Hepatocyte (in vitro differentiated cells): Measurements from ENCODE around the gene HPCAL1. TPM values are rescaled to one million over a fixed set of nuclear protein-coding genes. Genes with fewer than 3 reads are reported as not detected.

Experiments used
- DNase-seq: peaks from one replicate; pipeline ENCODE4 v3.0.0-alpha.2; 2016; ENCODE audit warnings: low spot score
- H2AFZ ChIP-seq: fragments of 200-600 bp; sonication (generic); 2 replicates; pipeline ENCODE4 v1.6.0; 2016; ENCODE audit warnings: antibody characterized with exemption, mild to moderate bottlenecking
- H3K27ac ChIP-seq: fragments of 200-600 bp; sonication (generic); 2 replicates; pipeline ENCODE4 v1.5.1; 2016; ENCODE audit warnings: mild to moderate bottlenecking
- H3K27me3 ChIP-seq: fragments of 200-600 bp; sonication (generic); 2 replicates; pipeline ENCODE4 v1.6.1; 2016
- H3K36me3 ChIP-seq: fragments of 200-600 bp; sonication (generic); replicated peaks from 2 replicates; pipeline ENCODE4 v1.5.1; 2016; ENCODE audit warnings: low read depth; ENCODE audit not compliant: insufficient read depth
- H3K4me1 ChIP-seq: fragments of 200-600 bp; sonication (generic); 2 replicates; pipeline ENCODE4 v1.5.1; 2016; ENCODE audit warnings: mild to moderate bottlenecking, moderate library complexity; ENCODE audit not compliant: insufficient read depth
- H3K4me2 ChIP-seq: fragments of 200-600 bp; sonication (generic); 2 replicates; pipeline ENCODE4 v1.6.0; 2016
- H3K4me3 ChIP-seq: fragments of 200-600 bp; sonication (generic); 2 replicates; pipeline ENCODE4 v1.5.1; 2016; ENCODE audit warnings: mild to moderate bottlenecking
- H3K79me2 ChIP-seq: fragments of 200-600 bp; sonication (generic); 2 replicates; pipeline ENCODE4 v1.6.0; 2017; ENCODE audit warnings: mild to moderate bottlenecking
- H3K9me2 ChIP-seq: fragments of 200-600 bp; sonication (generic); replicated peaks from 2 replicates; pipeline ENCODE4 v1.6.0; 2017; ENCODE audit warnings: mild to moderate bottlenecking; ENCODE audit not compliant: insufficient read depth
- H3K9me3 ChIP-seq: fragments of 200-600 bp; sonication (generic); 2 replicates; pipeline ENCODE4 v1.5.1; 2016; ENCODE audit warnings: low read depth, mild to moderate bottlenecking
- H4K20me1 ChIP-seq: fragments of 200-600 bp; sonication (generic); 2 replicates; pipeline ENCODE4 v1.6.0; 2016; ENCODE audit warnings: mild to moderate bottlenecking; ENCODE audit not compliant: insufficient read depth, poor library complexity, severe bottlenecking
- EZH2 ChIP-seq: fragments of 200-600 bp; sonication (generic); IDR thresholded peaks from 2 replicates; pipeline ENCODE4 v1.6.1; 2016; ENCODE audit warnings: antibody characterized with exemption, mild to moderate bottlenecking, borderline replicate concordance
- EZH2phosphoT487 ChIP-seq: fragments of 200-600 bp; sonication (generic); IDR thresholded peaks from one replicate; pipeline ENCODE4 v1.6.1; 2018; ENCODE audit warnings: antibody characterized with exemption, mild to moderate bottlenecking, low read depth, moderate library complexity; ENCODE audit not compliant: unreplicated experiment, severe bottlenecking
- WGBS: methylation state at CpG from one replicate; pipeline ENCODE4 v1.1.6; 2016; ENCODE audit warnings: low lambda C conversion rate; ENCODE audit errors: missing lambda C conversion rate; 5-methylcytosine and 5-hydroxymethylcytosine counted together
- polyA plus RNA-seq: library from polyadenylated mRNA; unstranded; fragments of >200 nt; fragmentation: Nextera tagmentation; extraction: Ambion mirVana; gene quantifications from 2 replicates; pipeline ENCODE4 v1.2.1, GENCODE V29; 2016
- total RNA-seq: library from RNA; depleted of rRNA; stranded (reverse); fragments of >200 nt; gene quantifications from 2 replicates; pipeline ENCODE4 v1.2.3, GENCODE V29; 2014
- TF ChIP-seq, protein P1 (sequence below): fragments of 200-600 bp; sonication (generic); IDR thresholded peaks from 2 replicates; pipeline ENCODE4 v1.5.1; 2016; ENCODE audit warnings: antibody characterized with exemption, mild to moderate bottlenecking; ENCODE audit not compliant: poor library complexity

Gene HPCAL1
- total and polyA plus RNA-seq, 2 experiments from 2014 or later = 22.5 to 39.1 TPM

DNA sequence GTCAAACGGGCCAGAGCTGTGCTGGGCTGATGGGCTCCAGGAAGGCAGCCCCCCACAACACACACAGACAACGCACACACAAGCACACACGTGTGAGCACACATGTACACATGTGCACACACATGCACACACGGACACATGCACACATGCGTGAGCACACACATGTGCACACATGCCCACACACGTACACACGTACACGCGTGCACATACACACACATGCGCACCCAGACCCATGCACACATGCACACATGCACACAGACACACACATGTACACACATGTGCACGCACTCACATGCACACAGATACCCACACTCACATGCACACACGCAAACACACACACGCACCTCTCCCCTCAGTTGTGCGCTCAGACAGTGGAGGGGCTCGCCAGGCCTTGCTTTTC, 31.2 kb upstream of the HPCAL1 start:
- DNase-seq = no peak
- H3K9me2 ChIP-seq = no peaks in the 10 kb centered on the region
- no peaks in the 10 kb centered on the region for H3K79me2 ChIP-seq
- no peaks in the 10 kb centered on the region for H3K27me3 ChIP-seq
- H2AFZ ChIP-seq = no peak overlapping the region
- no peak overlapping the region for H3K27ac ChIP-seq
- TF ChIP-seq EZH2phosphoT487 = no peak
- 89% methylated on average over 14 of the region's 15 CpGs for WGBS
- H3K36me3 ChIP-seq = no peaks in the 10 kb centered on the region
- H4K20me1 ChIP-seq = no peaks in the 10 kb centered on the region
- peaks cover 7% of the 10 kb centered on the region for H3K4me1 ChIP-seq
- no peaks in the 10 kb centered on the region for H3K9me3 ChIP-seq
- H3K4me3 ChIP-seq = no peak overlapping the region
- no peak overlapping the region for H3K4me2 ChIP-seq

DNA sequence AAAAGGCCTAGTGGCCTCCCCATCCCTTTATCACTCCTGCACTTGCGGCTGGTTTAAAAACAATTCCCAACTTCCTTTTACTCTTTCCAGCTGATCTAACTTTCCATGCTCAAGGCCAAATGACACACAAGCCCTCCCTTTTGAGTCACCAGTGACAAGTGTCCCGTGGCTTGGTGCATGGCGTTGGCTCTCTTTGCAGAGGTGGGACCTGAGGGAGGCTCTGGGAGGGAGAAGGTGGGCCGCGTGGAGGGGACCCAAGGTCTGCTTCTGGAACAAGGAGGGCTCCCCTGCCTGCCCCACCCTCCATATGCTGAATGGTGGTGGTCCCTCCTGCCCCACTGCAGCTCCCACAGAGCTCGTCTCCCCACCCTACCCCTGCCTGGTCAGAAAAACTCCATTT, 30.8 kb upstream of the HPCAL1 start:
- Histone ChIP-seq H2AFZ (no peak overlapping the region), H3K36me3 (no peaks in the 10 kb centered on the region), H3K4me3 (no peak overlapping the region), H3K27me3 (no peaks in the 10 kb centered on the region), H3K9me3 (no peaks in the 10 kb centered on the region), H3K27ac (no peak overlapping the region), H3K4me2 (no peak overlapping the region), H3K79me2 (no peaks in the 10 kb centered on the region), H3K4me1 (peaks cover 7% of the 10 kb centered on the region), H3K9me2 (no peaks in the 10 kb centered on the region), H4K20me1 (no peaks in the 10 kb centered on the region)
- DNase-seq = no peak
- 98% methylated on average over 6 of the region's 6 CpGs for WGBS
- TF ChIP-seq, protein P1, sequence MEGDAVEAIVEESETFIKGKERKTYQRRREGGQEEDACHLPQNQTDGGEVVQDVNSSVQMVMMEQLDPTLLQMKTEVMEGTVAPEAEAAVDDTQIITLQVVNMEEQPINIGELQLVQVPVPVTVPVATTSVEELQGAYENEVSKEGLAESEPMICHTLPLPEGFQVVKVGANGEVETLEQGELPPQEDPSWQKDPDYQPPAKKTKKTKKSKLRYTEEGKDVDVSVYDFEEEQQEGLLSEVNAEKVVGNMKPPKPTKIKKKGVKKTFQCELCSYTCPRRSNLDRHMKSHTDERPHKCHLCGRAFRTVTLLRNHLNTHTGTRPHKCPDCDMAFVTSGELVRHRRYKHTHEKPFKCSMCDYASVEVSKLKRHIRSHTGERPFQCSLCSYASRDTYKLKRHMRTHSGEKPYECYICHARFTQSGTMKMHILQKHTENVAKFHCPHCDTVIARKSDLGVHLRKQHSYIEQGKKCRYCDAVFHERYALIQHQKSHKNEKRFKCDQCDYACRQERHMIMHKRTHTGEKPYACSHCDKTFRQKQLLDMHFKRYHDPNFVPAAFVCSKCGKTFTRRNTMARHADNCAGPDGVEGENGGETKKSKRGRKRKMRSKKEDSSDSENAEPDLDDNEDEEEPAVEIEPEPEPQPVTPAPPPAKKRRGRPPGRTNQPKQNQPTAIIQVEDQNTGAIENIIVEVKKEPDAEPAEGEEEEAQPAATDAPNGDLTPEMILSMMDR = no peak
- no peak for TF ChIP-seq EZH2phosphoT487
- TF ChIP-seq EZH2 = no peak

DNA sequence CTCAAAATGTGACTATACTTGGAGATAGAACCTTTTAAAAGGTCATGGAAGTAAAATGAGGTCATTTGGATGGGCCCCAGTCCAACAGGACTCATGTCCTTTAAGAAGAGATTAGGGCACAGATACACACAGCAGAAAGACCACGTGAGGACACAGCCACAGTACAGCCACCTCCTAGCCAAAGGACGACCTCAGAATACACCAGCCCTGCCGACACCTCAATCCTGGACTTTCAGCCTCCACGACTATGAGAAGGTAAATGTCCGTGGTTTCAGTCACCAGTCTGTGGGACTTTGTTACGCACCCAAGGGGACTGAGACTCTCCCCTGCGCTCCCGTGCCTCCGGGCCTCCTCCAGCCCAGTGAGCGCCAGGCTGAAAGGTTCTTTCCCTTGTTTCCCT, 30.2 kb upstream of the HPCAL1 start:
- Histone ChIP-seq H3K27me3 (no peaks in the 10 kb centered on the region), H3K9me2 (no peaks in the 10 kb centered on the region), H3K9me3 (no peaks in the 10 kb centered on the region), H3K27ac (no peak overlapping the region), H2AFZ (no peak overlapping the region), H3K4me2 (no peak overlapping the region), H4K20me1 (no peaks in the 10 kb centered on the region), H3K79me2 (no peaks in the 10 kb centered on the region), H3K36me3 (no peaks in the 10 kb centered on the region), H3K4me3 (no peak overlapping the region), H3K4me1 (peaks cover 7% of the 10 kb centered on the region)
- WGBS = 88% methylated on average over 10 of the region's 10 CpGs
- no peak for DNase-seq
- TF ChIP-seq EZH2phosphoT487 = no peak
- TF ChIP-seq EZH2 = no peak
- TF ChIP-seq, protein P1 = no peak

DNA sequence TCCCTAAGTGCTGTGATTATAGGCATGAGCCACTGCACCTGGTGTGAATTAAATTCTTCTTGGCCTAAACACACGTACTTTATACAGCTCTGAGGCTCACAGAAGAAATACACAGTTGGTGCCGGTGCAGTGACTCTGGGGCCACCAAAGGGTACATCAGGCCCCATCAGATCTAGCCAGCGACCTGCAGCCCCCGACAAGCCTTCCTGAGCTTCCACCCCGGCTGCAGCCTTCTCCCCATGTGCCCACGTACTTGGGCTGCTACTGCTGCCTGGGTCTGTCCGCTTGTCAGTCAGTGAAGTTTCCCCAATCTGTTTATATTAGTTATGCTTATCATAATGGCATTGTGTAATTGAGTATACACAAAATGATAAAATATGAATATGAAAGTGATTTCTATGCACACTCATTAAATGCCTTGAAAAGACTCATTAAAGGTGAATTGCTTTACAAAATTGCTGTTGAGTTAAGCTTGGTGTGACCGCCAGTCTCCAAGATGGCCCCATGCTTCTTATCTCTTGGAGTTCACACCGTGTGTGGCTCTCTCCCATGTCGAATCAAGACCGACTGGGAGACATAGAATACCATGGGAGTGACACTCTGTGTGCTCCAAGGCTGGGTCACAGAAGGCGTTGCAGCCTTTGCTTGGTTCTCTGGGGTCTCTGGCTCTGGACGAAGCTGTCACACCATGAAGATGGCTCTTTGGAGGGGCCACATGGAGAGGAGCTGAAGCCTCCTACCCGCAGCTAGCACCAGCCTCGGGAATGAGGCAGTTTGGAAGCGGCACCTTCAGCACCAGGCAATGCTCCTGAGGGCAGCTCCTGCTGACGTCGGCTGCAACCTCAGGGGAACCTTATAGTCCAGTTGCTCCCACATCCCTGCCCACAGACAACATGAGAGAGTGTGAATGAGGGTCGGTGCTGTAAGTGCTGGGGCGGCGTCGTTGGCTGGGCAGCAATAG, 29.2 kb upstream of the HPCAL1 start:
- no peak for TF ChIP-seq EZH2
- TF ChIP-seq, protein P1 = no peak
- TF ChIP-seq EZH2phosphoT487 = no peak
- Histone ChIP-seq H3K9me2 (no peaks in the 10 kb centered on the region), H3K79me2 (no peaks in the 10 kb centered on the region), H2AFZ (no peak overlapping the region), H3K9me3 (no peaks in the 10 kb centered on the region), H3K27me3 (no peaks in the 10 kb centered on the region), H3K27ac (no peak overlapping the region), H3K4me3 (no peak overlapping the region), H3K4me2 (no peak overlapping the region), H4K20me1 (no peaks in the 10 kb centered on the region), H3K4me1 (peaks cover 7% of the 10 kb centered on the region), H3K36me3 (no peaks in the 10 kb centered on the region)
- no peak for DNase-seq
- 88% methylated on average over 22 of the region's 22 CpGs for WGBS
